Smooth muscle cell of the brain vasculature (primary cell): ENCODE results near the gene WNT10A.
"Not testable (repeated sequence)": the region's sequence is repeated elsewhere in the genome, so short reads cannot be mapped to it uniquely, and the experiment has no call there.

ENCODE experiments used
- DNase-seq: peaks from one replicate; pipeline ENCODE4 v3.0.0-alpha.2; 2012; ENCODE audit warnings: low read depth, low spot score

The WNT10A gene

GRCh38 chr2:218931751-218932150 lies 51.1 kb downstream of the WNT10A start:
- not testable (repeated sequence) for DNase-seq
